IPS-18a (cell line): ENCODE data around the gene TECTA.

Experiments
- H3K27ac ChIP-seq: one replicate; pipeline ENCODE4 v1.5.1; 2013; ENCODE audit warnings: low read length
- H3K27me3 ChIP-seq: one replicate; pipeline ENCODE4 v1.6.1; 2013; ENCODE audit warnings: mild to moderate bottlenecking, low read length; ENCODE audit not compliant: control insufficient read depth, insufficient read depth
- H3K36me3 ChIP-seq: one replicate; pipeline ENCODE4 v1.6.1; 2013; ENCODE audit warnings: low read depth, low read length; ENCODE audit not compliant: control insufficient read depth
- H3K4me1 ChIP-seq: one replicate; pipeline ENCODE4 v1.6.1; 2013; ENCODE audit warnings: low read depth, low read length; ENCODE audit not compliant: control insufficient read depth
- H3K4me3 ChIP-seq: one replicate; pipeline ENCODE4 v1.5.1; 2013; ENCODE audit warnings: low read length
- H3K9ac ChIP-seq: one replicate; pipeline ENCODE4 v1.6.1; 2013; ENCODE audit warnings: mild to moderate bottlenecking, low read length, moderate library complexity
- H3K9me3 ChIP-seq: one replicate; pipeline ENCODE4 v1.6.1; 2013; ENCODE audit warnings: low read depth, low read length; ENCODE audit not compliant: control insufficient read depth

The TECTA gene, protein sequence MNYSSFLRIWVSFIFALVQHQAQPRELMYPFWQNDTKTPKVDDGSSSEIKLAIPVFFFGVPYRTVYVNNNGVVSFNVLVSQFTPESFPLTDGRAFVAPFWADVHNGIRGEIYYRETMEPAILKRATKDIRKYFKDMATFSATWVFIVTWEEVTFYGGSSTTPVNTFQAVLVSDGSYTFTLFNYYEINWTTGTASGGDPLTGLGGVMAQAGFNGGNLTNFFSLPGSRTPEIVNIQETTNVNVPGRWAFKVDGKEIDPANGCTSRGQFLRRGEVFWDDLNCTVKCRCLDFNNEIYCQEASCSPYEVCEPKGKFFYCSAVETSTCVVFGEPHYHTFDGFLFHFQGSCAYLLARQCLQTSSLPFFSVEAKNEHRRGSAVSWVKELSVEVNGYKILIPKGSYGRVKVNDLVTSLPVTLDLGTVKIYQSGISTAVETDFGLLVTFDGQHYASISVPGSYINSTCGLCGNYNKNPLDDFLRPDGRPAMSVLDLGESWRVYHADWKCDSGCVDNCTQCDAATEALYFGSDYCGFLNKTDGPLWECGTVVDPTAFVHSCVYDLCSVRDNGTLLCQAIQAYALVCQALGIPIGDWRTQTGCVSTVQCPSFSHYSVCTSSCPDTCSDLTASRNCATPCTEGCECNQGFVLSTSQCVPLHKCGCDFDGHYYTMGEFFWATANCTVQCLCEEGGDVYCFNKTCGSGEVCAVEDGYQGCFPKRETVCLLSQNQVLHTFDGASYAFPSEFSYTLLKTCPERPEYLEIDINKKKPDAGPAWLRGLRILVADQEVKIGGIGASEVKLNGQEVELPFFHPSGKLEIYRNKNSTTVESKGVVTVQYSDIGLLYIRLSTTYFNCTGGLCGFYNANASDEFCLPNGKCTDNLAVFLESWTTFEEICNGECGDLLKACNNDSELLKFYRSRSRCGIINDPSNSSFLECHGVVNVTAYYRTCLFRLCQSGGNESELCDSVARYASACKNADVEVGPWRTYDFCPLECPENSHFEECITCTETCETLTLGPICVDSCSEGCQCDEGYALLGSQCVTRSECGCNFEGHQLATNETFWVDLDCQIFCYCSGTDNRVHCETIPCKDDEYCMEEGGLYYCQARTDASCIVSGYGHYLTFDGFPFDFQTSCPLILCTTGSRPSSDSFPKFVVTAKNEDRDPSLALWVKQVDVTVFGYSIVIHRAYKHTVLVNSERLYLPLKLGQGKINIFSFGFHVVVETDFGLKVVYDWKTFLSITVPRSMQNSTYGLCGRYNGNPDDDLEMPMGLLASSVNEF (N-terminal part only)

DNA sequence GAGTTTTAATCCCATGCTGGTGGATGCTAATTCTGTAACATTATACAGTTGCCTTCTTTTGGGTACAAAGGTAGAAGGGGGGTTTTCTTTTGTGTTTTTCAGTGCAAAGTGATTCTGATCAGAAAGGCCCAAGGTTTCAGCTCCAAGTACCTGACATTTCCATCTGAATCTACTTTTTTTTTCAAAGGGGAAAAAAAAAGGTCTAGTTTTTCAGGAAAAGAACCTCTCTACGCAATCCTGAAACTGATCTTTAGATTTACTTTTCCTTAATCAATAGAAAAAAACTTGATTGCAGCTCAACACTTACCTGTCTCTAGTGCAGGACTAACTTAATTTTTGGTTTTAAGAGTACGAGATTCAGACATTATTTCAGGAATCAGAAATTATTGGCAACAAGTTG lies at the start of gene TECTA:
TECTA (plus strand) TSS at position 301 of the 400 bp plus-strand sequence. CDS start 1,423 bp downstream, outside the sequence.
- H3K9ac ChIP-seq = no peak within 1 kb of the TSS
- H3K9me3 ChIP-seq = no peaks in the 10 kb centered on the region
- H3K27ac ChIP-seq = no peak within 1 kb of the TSS
- no peak within 1 kb of the TSS for H3K4me3 ChIP-seq
- H3K4me1 ChIP-seq = peaks cover 16% of the 10 kb centered on the region
- H3K36me3 ChIP-seq = no peaks in the 10 kb centered on the region
- no peaks in the 10 kb centered on the region for H3K27me3 ChIP-seq

DNA sequence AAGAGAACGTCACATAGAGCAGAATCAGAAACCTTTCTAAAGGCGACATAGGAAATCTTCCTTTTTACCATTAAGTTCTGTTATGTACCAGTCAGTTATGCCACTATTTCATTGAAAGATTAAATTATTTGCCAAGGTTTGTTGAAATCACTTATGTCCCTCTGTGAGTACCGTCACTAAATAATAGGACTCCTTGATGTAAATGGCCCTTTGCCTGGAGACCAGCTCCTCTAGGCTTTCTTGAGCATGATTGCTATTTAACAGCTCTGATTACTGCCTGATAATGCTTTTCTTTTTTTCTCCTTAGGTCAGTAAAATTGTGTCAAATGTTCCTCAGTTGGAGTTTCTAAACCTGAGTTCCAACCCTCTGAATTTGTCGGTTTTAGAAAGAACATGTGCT lies 47.8 kb upstream of the TECTA start:
- no peaks in the 10 kb centered on the region for H3K4me1 ChIP-seq
- no peaks in the 10 kb centered on the region for H3K27me3 ChIP-seq
- no peaks in the 10 kb centered on the region for H3K9me3 ChIP-seq
- H3K36me3 ChIP-seq = peaks cover 46% of the 10 kb centered on the region
- H3K27ac ChIP-seq = no peak overlapping the region
- H3K4me3 ChIP-seq = no peak overlapping the region
- H3K9ac ChIP-seq = no peak overlapping the region

DNA sequence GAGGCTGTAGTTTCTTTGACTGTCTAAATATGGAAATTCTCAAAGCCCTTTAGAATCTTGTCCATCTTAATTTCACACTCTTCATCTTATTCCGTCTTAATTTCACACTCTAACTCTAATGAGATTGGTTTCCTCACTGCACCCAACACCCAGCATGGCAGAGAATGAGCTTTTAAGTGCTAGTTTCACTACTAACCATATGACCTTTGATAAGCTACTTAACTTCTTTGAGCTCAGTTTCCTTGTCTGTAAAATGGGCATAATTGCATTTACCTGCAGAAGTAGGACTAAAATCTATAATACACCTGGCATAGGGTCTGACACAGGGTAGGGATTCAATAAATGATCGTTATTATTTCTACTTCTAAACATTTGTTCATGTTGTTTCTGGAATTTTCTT lies 46.8 kb upstream of the TECTA start:
- Histone ChIP-seq H3K4me3 (no peak overlapping the region), H3K36me3 (peaks cover 48% of the 10 kb centered on the region), H3K9ac (no peak overlapping the region), H3K4me1 (no peaks in the 10 kb centered on the region), H3K9me3 (no peaks in the 10 kb centered on the region), H3K27ac (no peak overlapping the region), H3K27me3 (no peaks in the 10 kb centered on the region)

DNA sequence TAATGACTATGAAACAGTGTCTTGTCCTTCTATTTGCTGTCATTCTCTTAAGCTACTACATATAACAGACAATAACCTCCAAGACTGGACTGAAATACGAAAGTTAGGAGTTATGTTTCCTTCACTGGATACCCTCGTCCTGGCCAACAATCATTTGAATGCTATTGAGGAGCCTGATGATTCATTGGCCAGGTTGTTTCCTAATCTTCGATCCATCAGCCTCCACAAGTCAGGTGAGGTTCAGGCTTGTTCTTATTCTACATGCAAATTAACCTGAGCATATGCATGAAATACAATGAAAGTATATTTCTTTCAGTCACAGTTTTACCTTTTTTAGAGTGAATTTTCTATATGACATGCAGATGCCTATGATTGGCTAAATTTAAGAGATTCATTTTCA lies 46.0 kb upstream of the TECTA start:
- no peak overlapping the region for H3K27ac ChIP-seq
- peaks cover 52% of the 10 kb centered on the region for H3K36me3 ChIP-seq
- H3K27me3 ChIP-seq = no peaks in the 10 kb centered on the region
- H3K9me3 ChIP-seq = no peaks in the 10 kb centered on the region
- H3K4me1 ChIP-seq = no peaks in the 10 kb centered on the region
- H3K4me3 ChIP-seq = no peak overlapping the region
- H3K9ac ChIP-seq = no peak overlapping the region

DNA sequence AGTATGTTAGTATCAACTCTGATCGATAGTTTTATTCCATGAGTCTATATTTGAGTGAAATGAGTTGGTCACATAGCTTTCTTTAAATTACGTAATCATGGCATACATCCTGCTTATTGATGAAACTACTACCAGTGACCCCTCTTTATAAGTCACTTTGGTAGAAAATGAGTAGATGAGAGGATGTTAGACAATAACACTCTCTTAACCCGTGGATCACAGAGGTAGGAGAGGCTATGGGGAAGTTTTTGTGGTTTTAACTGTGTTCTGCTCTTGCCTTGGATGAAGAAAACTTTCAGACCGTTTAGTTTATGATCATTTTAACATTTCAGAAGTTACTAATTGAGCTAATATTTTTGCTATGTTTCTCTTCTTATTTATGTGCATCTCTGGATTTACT lies 43.1 kb upstream of the TECTA start:
- H3K4me3 ChIP-seq = no peak overlapping the region
- H3K27me3 ChIP-seq = no peaks in the 10 kb centered on the region
- H3K27ac ChIP-seq = no peak overlapping the region
- no peaks in the 10 kb centered on the region for H3K9me3 ChIP-seq
- H3K36me3 ChIP-seq = peaks cover 66% of the 10 kb centered on the region
- H3K9ac ChIP-seq = no peak overlapping the region
- H3K4me1 ChIP-seq = no peaks in the 10 kb centered on the region

DNA sequence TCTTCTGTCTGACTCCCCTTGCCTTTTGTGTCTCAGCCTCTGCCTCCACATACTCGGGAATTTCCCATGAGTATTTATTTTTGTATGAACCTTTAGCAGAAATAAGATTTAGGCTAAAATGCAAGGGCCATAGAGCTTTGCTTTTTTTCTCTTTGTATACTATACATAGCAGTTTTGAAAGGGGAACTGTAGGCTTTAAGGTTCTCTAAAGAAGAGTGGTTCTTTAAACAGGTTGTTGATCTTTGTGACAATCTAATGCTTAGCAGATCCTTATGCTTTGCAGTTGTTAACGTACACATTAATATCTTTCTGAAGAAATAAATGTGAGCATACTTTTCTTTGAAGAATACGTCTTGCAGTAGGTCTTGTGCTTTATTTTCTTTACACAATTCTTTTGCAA lies 42.1 kb upstream of the TECTA start:
- Histone ChIP-seq H3K27me3 (no peaks in the 10 kb centered on the region), H3K9me3 (no peaks in the 10 kb centered on the region), H3K36me3 (peaks cover 56% of the 10 kb centered on the region), H3K4me3 (no peak overlapping the region), H3K4me1 (no peaks in the 10 kb centered on the region), H3K27ac (no peak overlapping the region), H3K9ac (no peak overlapping the region)

DNA sequence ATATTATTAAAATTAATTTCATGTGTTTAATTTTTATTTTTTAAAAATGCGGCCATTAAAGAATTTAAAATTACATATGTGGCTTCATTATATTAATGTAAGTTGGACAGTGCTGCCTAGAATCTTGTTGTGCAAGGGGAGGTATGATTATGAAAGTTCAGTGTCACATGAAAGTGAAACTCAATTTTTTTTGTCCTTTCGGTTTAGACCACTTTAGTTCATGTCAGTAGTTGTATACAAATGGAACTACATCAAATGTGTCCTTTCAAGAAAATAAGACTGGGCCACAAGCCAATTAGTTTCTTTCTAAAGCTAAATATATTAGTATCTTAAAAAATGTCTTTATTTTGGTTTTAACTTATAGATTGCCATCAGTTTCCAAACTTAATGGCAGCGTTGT lies 41.4 kb upstream of the TECTA start:
- Histone ChIP-seq H3K36me3 (peaks cover 52% of the 10 kb centered on the region), H3K27me3 (no peaks in the 10 kb centered on the region), H3K4me1 (no peaks in the 10 kb centered on the region), H3K27ac (no peak overlapping the region), H3K9me3 (no peaks in the 10 kb centered on the region), H3K9ac (no peak overlapping the region), H3K4me3 (no peak overlapping the region)

DNA sequence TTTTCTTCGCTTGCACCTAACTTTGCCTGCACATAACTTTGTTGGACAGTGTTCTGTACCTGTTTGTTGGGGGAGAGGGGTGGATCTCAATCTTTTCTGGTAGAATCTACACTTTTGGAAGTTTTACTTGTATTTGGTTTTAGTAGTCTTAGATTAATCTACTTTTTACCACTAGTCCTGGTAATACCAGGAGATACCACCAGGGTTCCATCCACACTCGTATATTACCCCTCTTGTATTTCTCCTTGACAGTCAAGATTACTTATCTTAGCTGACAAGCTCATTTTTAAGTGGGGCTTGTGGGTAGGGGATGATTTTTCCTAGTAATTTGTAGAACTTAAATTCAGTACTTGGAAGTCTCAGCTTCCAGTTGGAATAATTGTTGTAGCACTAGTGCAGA lies 37.3 kb upstream of the TECTA start:
- Histone ChIP-seq H3K4me3 (no peak overlapping the region), H3K9ac (no peak overlapping the region), H3K27me3 (no peaks in the 10 kb centered on the region), H3K27ac (no peak overlapping the region), H3K36me3 (peaks cover 36% of the 10 kb centered on the region), H3K9me3 (no peaks in the 10 kb centered on the region), H3K4me1 (no peaks in the 10 kb centered on the region)

DNA sequence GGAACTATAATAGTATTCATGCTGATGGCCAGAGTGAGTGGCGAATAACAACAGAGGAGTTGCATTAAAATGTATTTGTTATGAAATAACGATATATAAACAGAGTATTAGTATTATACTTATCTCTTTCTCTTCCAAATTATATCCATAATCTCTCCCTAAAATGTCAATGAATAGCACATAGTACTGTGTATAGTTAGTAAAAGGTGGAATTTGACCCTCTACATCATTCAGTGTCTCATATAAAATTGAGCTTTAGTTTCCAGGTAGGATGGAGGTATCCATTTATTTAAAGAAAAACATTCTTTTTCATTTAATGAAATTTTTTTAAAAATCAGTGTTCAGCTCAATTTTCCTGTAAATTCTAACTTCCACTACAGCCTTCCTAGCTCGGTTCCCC lies 34.4 kb upstream of the TECTA start:
- H3K27me3 ChIP-seq = no peaks in the 10 kb centered on the region
- H3K36me3 ChIP-seq = peaks cover 19% of the 10 kb centered on the region
- H3K4me1 ChIP-seq = peaks cover 7% of the 10 kb centered on the region
- H3K9ac ChIP-seq = no peak overlapping the region
- no peak overlapping the region for H3K4me3 ChIP-seq
- no peaks in the 10 kb centered on the region for H3K9me3 ChIP-seq
- H3K27ac ChIP-seq = no peak overlapping the region

DNA sequence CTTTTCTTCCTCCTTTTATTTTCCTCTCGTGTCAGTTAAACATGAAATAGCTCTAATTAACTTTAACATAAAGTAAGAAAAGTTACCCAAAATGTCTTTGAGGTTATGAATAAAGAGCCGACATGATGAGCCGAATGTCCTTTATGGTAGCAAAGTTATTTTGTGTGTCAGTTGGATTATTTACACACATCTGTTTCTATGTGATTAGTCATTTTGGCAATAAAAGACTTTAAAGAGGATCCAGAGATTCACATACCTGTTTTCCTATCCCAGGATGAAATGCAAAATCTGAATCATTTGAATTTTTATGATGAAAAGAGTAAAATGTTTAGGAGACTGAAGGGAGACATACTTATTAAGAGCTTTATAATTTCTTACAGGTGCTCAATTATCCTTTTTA lies 34.0 kb upstream of the TECTA start:
- Histone ChIP-seq H3K9me3 (no peaks in the 10 kb centered on the region), H3K9ac (no peak overlapping the region), H3K27ac (no peak overlapping the region), H3K4me3 (no peak overlapping the region), H3K27me3 (no peaks in the 10 kb centered on the region), H3K4me1 (peaks cover 11% of the 10 kb centered on the region), H3K36me3 (peaks cover 19% of the 10 kb centered on the region)

DNA sequence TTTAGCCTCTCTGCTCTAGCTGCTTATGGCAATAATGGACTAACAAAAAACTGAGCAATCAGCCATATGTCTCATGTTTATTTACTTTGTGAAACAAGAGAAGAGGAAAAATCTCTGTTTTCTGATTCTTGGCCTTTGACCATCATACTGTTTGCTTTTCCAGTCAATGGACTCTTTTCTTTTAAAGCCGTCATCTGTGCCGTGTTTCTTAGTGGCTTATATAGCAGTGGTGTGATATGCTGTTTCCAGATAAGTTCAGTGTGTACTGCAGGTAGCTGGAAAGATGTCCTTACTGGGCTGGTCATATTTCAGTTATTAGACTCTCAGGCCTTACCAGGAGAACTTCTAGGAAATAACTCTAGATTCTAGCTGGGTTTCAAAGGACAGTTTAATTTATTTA lies 33.6 kb upstream of the TECTA start:
- H3K4me3 ChIP-seq = no peak overlapping the region
- no peak overlapping the region for H3K9ac ChIP-seq
- no peaks in the 10 kb centered on the region for H3K9me3 ChIP-seq
- H3K27ac ChIP-seq = no peak overlapping the region
- no peaks in the 10 kb centered on the region for H3K27me3 ChIP-seq
- H3K4me1 ChIP-seq = peaks cover 13% of the 10 kb centered on the region
- peaks cover 16% of the 10 kb centered on the region for H3K36me3 ChIP-seq
